A549 treated with CORT108297 at 1 μM for 4 hours (cell line): ENCODE measurements around the gene GID8. TPM values are rescaled to one million over a fixed set of nuclear protein-coding genes. Genes with fewer than 3 reads are reported as not detected.

Experiments used
- total RNA-seq: library from RNA; stranded (reverse); fragments of 200-300 nt; extraction: Qiagen RNA extraction; gene quantifications from 5 replicates; pipeline ENCODE4 v1.2.3, GENCODE V29; 2022

The GID8 gene
- total RNA-seq = 21.3 to 23.2 TPM (median 21.8 TPM) in 5 replicates

DNA sequence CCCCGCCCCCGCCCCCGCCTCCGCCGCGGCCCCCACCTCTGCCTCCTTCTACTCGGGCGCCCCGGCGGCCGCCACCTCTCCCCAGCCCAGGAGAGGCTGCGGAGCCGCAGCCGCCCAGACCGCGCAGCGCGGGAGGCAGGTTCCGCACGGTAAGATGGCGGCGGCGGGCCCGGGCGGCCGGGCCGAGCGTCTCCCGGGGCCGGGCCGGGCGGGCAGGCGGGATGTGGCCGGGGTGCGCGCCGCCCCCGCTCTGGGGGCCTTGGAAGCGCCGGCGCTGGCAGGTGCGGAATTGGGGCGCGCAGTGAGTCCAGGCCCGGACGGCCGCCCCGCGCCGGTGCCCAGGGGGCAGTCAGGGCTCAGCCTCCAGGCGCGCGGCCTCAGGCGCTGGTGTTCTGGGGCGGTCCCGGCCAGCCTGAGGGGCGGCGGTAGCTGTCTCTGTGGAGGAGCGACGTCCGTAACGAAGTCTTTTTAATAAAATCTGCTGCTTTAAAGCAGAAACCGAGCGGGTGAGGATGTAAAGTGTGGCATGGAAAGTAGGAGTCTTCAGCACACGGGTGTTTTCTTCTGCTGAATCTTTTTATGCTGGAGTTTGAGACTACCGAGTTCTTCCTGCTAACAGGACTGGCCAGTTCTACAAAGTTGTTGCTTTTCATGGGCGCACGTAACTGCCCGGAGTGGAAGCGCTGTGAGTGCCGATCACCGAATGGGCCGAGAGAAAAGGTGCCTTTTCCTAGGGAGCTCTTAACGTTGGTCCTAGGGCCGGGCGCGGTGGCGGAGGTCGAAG lies at the start of gene GID8:
TSS of gene GID8 (plus strand) at position 43 of the 784 bp plus-strand sequence. CDS start 3,356 bp downstream, outside the sequence.

DNA sequence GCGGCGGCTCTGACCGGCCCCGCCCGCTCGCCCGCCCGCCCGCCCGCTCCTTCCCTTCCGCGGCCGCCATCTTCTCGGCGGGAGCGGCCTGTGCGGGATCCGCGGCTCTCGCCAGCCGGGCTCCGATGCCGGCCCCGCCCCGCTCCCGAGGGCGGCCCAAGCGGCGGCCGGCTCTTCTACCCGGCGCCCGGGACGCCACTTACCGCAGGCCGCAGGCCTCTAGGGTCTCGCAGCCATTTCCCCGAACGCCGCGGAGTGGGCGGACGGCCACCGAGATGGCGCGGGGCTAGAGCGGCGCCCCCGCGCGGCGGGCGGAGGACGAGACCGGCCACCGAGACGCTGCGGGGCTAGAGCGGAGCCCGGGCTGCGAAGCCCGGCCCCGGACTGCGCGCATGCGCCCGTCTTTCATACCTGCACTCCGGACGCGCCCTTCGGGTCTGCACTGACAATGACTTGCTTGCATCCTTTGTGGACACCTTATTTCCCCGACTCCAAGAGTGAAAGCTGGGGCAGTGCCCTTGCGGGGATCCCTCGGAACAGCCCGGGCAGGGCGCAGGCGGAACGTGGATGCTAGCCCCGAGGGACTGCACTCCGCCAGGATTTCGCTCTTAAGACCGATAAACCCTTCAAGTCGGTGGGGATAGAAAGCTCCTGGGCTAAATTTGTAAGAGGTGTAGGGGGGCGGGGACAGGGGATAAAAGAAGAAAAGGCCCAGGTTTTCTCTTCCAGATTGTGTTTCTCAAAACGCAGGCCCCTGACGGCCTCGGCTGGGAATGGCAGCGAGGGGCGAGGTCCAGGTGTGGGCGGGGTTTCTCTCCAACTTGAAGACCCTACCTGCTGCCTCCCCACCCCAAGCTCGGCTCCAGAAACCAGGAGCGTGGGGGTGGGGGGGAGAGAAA lies 11.5 kb upstream of the GID8 start, which contains the start of gene DIDO1:
TSS of gene DIDO1 (minus strand) at position 277 of the 899 bp plus-strand sequence.

DNA sequence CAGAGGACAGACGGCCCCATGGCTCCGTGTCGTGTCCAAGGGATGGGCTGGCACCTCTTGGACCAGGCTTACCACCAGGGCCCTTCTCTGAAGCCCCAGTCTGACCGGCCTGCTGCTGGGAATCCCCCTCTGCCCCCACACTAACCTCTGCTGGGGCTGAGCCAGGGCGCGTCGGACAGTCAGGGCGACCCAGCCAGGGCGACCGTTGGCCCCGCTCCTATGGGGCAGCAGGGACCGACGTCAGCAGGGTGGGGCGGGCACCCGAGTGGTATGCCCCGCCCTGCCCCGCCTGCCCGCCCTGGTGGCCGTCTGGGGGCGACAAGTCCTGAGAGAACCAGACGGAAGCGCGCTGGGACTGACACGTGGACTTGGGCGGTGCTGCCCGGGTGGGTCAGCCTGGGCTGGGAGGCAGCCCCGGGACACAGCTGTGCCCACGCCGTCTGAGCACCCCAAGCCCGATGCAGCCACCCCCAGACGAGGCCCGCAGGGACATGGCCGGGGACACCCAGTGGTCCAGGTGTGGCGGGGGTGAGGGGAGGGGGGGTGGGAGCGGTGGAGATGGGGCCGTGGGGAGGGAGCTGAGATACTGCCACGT lies 14.5 kb downstream of the GID8 start, which contains the start of gene SLC17A9:
TSS of gene SLC17A9 (plus strand) at position 337 of the 595 bp plus-strand sequence. CDS start at position 459, 122 bp downstream.

Other genes starting within 250 kb of the GID8 start
- gene NTSR1, start 229.3 kb upstream of the GID8 start, total RNA-seq = 0.09 to 0.17 TPM (median 0.16 TPM) in 5 replicates
- gene MRGBP, start 141.7 kb upstream of the GID8 start, total RNA-seq = 21.3 to 25.8 TPM (median 23.7 TPM) in 5 replicates
- gene OGFR, start 133.3 kb upstream of the GID8 start, total RNA-seq = 38.6 to 50.9 TPM (median 47.4 TPM) in 5 replicates
- 0.37 to 0.84 TPM (median 0.55 TPM) in 5 replicates for gene COL9A3, start 121.1 kb upstream of the GID8 start, total RNA-seq
- 3.9 to 4.6 TPM (median 4.0 TPM) in 5 replicates for gene TCFL5, start 76.3 kb upstream of the GID8 start, total RNA-seq
- 20.3 to 25.8 TPM (median 23.8 TPM) in 5 replicates for gene DIDO1, start 11.6 kb upstream of the GID8 start, total RNA-seq
- 0.03 to 0.13 TPM (median 0.08 TPM) in 4 of 5 replicates, not detected in the other for gene SLC17A9, start 14.6 kb downstream of the GID8 start, total RNA-seq
- not detected in 5 replicates for gene BHLHE23, start 68.8 kb downstream of the GID8 start, total RNA-seq